HFFc6 (cell line): Measurements from ENCODE around the gene CENPU. TPM values are rescaled to one million over a fixed set of nuclear protein-coding genes. Genes with fewer than 3 reads are reported as not detected.

Source experiments
- DNase-seq: peaks from one replicate; pipeline ENCODE4 v3.0.0-alpha.2; 2018
- H3K27ac Mint-ChIP-seq: 2 replicates; pipeline ENCODE4 v1.8.0; 2020; ENCODE audit warnings: mild to moderate bottlenecking, mixed read lengths
- H3K27me3 Mint-ChIP-seq: 2 replicates; pipeline ENCODE4 v1.8.0; 2021; ENCODE audit warnings: mild to moderate bottlenecking, moderate library complexity, mixed read lengths; ENCODE audit not compliant: insufficient read depth
- H3K36me3 Mint-ChIP-seq: 2 replicates; pipeline ENCODE4 v1.8.0; 2021; ENCODE audit warnings: low read depth, mixed read lengths
- H3K4me1 Mint-ChIP-seq: 2 replicates; pipeline ENCODE4 v1.8.0; 2020; ENCODE audit warnings: low read depth, mixed read lengths
- H3K4me3 Mint-ChIP-seq: 2 replicates; pipeline ENCODE4 v1.8.0; 2020; ENCODE audit warnings: mild to moderate bottlenecking, moderate library complexity, mixed read lengths
- H3K9me3 Mint-ChIP-seq: 2 replicates; pipeline ENCODE4 v1.8.0; 2020; ENCODE audit warnings: mild to moderate bottlenecking, mixed read lengths
- total RNA-seq, 6 experiments: library from RNA; stranded (reverse); fragmentation: NEBNext Ultra II Directional; extraction: Animal tissue kit (Norgen Biotek cat#: 25700); gene quantifications; 2 replicates in 1 of 6; 3 replicates in 5 of 6; pipeline ENCODE4 v1.2.3, GENCODE V29; 2021
- TF ChIP-seq, protein P1 (sequence below): fragments of 200-600 bp; sonication (generic); IDR thresholded peaks from 2 replicates; pipeline ENCODE4 v1.5.0; 2021; ENCODE audit warnings: antibody characterized with exemption, mild to moderate bottlenecking

Gene CENPU
- total RNA-seq, 6 experiments from 2014 or later: 8.8 to 19.1 (median 17.0) TPM

DNA sequence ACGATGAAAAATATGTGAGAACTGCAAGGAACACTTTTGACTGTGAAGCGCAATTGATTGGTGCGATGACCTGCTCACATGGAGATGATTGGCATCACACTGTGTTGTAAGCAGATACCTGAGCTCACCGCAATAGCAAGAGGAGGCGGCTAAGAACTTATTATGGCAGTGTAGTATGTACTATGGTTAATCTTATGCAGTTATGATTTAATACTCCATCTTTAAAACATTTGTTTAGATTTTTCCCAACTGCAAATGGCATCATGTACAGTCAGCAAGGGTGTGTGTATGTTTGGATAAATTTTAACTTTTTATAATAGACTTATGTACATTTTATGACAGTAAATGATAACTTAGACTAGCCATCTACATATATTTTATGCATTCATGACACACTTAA lies 58.9 kb downstream of the CENPU start:
- H3K36me3 Mint-ChIP-seq: peaks cover 13% of the 10 kb centered on the region
- H3K9me3 Mint-ChIP-seq: no peaks in the 10 kb centered on the region
- no peak overlapping the region for H3K4me3 Mint-ChIP-seq
- TF ChIP-seq, protein P1, sequence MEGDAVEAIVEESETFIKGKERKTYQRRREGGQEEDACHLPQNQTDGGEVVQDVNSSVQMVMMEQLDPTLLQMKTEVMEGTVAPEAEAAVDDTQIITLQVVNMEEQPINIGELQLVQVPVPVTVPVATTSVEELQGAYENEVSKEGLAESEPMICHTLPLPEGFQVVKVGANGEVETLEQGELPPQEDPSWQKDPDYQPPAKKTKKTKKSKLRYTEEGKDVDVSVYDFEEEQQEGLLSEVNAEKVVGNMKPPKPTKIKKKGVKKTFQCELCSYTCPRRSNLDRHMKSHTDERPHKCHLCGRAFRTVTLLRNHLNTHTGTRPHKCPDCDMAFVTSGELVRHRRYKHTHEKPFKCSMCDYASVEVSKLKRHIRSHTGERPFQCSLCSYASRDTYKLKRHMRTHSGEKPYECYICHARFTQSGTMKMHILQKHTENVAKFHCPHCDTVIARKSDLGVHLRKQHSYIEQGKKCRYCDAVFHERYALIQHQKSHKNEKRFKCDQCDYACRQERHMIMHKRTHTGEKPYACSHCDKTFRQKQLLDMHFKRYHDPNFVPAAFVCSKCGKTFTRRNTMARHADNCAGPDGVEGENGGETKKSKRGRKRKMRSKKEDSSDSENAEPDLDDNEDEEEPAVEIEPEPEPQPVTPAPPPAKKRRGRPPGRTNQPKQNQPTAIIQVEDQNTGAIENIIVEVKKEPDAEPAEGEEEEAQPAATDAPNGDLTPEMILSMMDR: no peak
- no peaks in the 10 kb centered on the region for H3K4me1 Mint-ChIP-seq
- no peaks in the 10 kb centered on the region; the same call in 1 of the 2 replicates for H3K27me3 Mint-ChIP-seq
- H3K27ac Mint-ChIP-seq: no peak overlapping the region
- DNase-seq: no peak

DNA sequence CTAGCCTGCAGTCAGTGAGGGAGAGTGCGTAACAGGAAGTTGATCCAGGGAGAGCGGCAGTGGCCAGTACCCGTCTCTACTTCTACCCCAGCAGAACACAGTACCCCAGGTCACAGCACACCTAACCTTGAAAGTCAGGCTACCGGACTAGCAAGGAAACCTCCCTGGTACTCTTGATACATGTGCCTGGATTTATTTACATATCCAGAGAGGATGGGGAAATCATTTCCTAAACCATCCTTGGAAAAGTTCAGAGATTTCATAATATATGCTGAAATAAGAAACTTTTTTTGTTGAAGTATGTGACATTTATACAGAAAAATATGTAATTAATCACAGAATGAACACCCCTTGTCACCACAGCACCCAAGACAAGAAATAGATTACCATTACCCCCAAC lies 59.9 kb downstream of the CENPU start:
- no peaks in the 10 kb centered on the region; the same call in 1 of the 2 replicates for H3K27me3 Mint-ChIP-seq
- DNase-seq: no peak
- TF ChIP-seq, protein P1: no peak
- no peaks in the 10 kb centered on the region for H3K9me3 Mint-ChIP-seq
- no peak overlapping the region for H3K27ac Mint-ChIP-seq
- peaks cover 13% of the 10 kb centered on the region for H3K36me3 Mint-ChIP-seq
- H3K4me3 Mint-ChIP-seq: no peak overlapping the region
- H3K4me1 Mint-ChIP-seq: peaks cover under 1% of the 10 kb centered on the region; the same call in 1 of the 2 replicates

DNA sequence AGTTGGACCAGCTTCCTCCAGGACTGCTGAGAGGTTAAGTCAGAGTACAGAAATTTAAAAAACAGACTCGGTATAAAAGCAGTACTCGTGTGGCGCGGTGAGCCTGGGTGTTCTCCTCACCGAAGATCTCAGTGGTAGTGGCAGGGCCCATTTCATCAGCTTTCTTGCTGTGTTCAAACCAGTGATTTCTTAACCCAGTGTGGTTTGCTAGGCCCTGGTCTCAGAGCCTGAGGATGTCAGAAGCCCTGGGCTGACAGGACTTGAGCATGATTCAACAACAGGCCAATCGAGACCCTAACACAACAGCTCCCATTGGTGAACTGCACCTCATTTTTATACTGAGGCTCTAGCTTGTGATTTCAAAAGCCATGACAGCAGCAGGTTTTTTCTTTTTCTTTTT lies 61.2 kb downstream of the CENPU start:
- H3K4me1 Mint-ChIP-seq: peaks cover 14% of the 10 kb centered on the region
- H3K9me3 Mint-ChIP-seq: no peaks in the 10 kb centered on the region
- no peak for DNase-seq
- no peak overlapping the region for H3K27ac Mint-ChIP-seq
- peaks cover 21% of the 10 kb centered on the region for H3K36me3 Mint-ChIP-seq
- H3K4me3 Mint-ChIP-seq: no peak overlapping the region
- TF ChIP-seq, protein P1: no peak
- no peaks in the 10 kb centered on the region; the same call in 1 of the 2 replicates for H3K27me3 Mint-ChIP-seq

DNA sequence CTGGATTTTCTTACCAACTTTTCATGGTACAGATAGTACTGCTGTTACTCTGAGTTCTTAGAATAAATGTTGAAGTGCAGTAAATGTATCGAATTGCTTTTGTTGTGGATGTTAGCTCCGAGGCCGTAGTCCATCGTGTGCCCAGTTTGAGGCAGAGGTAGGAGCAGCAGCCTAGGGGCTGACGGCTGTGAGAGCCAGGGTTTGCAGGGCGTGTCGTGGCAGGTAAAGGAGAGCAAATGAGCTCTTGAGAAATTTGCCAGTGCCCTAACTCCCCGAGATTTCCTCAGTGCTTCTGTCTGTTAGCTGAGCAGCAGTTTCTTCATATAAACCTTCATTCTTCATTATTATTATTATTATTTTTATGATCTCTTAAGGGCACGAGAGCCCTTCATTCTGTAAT lies 62.8 kb downstream of the CENPU start:
- TF ChIP-seq, protein P1: no peak
- DNase-seq: no peak
- Mint-ChIP-seq H3K27me3 (no peaks in the 10 kb centered on the region; the same call in 1 of the 2 replicates), H3K4me1 (peaks cover 15% of the 10 kb centered on the region), H3K36me3 (peaks cover 27% of the 10 kb centered on the region), H3K9me3 (no peaks in the 10 kb centered on the region), H3K27ac (no peak overlapping the region), H3K4me3 (no peak overlapping the region)

DNA sequence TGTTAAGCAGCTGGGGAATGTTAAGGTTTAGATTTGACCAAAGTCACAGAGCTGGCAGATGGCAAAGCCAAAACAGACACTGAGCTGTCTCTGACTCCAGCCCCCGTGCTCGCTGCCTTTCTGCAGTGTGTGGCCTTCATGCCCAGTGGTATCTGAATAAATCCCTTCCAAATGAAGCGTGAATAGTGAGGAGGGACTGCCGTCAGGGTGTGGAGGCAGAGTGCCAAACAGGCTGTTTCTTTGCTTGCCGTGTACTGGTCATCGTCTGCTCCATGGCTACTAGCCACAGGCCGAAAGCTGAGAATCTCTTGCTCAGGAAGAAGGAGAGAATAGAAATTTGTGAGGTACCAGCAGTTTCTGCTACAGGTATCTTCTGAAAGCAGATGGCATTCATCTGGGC lies 64.6 kb downstream of the CENPU start:
- H3K27me3 Mint-ChIP-seq: no peaks in the 10 kb centered on the region; the same call in 1 of the 2 replicates
- H3K4me1 Mint-ChIP-seq: peaks cover 15% of the 10 kb centered on the region
- no peak overlapping the region for H3K27ac Mint-ChIP-seq
- H3K9me3 Mint-ChIP-seq: no peaks in the 10 kb centered on the region
- peaks cover 27% of the 10 kb centered on the region for H3K36me3 Mint-ChIP-seq
- no peak overlapping the region for H3K4me3 Mint-ChIP-seq
- no peak for DNase-seq
- TF ChIP-seq, protein P1: no peak
